Fibroblast of skin of back (primary cell): ENCODE data around the gene MYCN.
"Not testable (repeated sequence)": the region's sequence is repeated elsewhere in the genome, so short reads cannot be mapped to it uniquely, and the experiment has no call there.

Experiments
- DNase-seq: peaks from one replicate; pipeline ENCODE4 v3.0.0-alpha.2; 2013

MYCN gene

GRCh38 chr2:15960154-15960520 is 19.8 kb downstream of the MYCN start:
- not testable (repeated sequence) for DNase-seq

DNA sequence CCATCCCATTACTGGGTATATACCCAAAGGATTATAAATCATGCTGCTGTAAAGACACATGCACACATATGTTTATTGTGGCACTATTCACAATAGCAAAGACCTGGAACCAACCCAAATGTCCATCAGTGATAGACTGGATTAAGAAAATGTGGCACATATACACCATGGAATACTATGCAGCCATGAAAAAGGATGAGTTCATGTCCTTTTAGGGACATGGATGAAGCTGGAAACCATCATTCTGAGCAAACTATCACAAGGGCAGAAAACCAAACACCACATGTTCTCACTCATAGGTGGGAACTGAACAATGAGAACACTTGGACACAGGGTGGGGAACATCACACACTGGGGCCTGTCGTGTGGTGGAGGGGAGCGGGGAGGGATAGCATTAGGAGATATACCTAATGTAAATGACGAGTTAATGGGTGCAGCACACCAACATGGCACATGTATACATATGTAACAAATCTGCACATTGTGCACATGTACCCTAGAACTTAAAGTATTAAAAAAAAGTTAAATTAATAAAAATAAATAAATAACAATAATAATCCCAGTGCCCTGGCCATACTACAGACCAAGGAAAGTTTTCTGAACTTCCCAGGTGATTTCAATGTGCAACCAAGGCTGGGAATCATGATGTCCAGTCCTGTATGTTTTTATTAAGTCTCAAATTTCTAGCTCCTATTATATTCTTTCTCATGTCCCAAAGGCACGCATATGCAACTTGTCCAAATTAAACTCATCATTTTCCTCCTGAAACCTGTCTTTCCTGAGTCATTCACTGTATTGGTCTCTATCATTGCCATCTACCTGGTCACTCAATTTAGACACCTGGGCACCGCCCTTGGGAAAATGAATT is 23.0 kb downstream of the MYCN start:
- not testable (repeated sequence) for DNase-seq

GRCh38 chr2:15963977-15964670 is 23.8 kb downstream of the MYCN start:
- no peak for DNase-seq

DNA sequence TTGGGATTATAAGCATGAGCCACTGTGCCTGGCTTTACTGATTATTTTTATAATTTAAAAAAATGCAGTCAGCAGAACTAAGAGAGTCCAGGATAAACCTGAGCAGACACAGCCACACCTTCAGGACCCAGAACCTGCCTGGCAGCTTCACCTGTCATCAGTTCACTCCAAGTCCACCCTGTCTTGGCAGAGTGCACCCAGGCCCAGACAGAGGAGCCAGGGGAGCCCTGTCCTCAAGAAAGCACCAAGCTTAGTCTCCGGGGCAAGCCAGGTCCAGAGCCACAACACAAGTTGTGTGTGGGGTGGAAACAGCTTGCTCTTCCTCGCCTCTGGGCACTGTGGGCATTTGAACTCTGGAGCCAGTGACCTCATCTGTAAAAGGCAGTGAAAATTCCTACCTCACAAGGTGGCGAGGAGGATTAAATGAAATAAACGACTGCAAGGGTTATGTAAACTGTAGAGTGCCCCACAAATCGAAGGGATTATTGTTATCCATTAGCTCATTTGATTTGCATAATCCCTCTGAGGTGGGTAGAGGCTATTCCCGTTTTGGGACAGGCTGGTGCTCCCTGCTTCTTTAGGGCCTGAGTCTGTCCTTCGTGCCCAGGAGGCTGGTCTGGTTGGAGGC is 24.7 kb downstream of the MYCN start:
- DNase-seq: no peak

GRCh38 chr2:15965564-15966019 is 25.2 kb downstream of the MYCN start:
- no peak for DNase-seq

- no peak for DNase-seq
These were observed 27.3 kb downstream of the MYCN start for GRCh38 chr2:15967415-15968279.

GRCh38 chr2:15968280-15969178 is 28.2 kb downstream of the MYCN start:
- no peak for DNase-seq

GRCh38 chr2:15969214-15969613 is 28.9 kb downstream of the MYCN start:
- no peak for DNase-seq

GRCh38 chr2:15970701-15971100 is 30.4 kb downstream of the MYCN start:
- no peak for DNase-seq

DNA sequence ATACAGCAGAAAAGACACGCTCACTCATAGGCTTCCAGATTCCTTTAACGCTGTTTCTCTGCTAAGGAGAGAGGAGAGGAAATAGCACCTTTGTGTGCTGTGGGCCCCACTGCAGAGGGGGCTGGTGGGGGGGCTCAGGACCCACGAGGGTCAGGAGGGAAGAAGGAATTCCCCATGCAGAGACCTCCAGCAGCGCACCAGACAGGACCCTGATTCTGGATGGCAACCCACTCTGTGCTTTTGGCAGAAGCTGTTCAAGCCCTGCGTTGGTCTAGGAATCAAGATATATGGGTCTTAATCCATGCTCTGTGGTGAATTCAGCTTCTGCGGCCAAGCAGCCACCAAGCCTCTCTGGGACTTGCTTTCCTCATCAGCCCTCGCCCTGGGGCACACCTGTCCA is 31.0 kb downstream of the MYCN start:
- DNase-seq: no peak

DNA sequence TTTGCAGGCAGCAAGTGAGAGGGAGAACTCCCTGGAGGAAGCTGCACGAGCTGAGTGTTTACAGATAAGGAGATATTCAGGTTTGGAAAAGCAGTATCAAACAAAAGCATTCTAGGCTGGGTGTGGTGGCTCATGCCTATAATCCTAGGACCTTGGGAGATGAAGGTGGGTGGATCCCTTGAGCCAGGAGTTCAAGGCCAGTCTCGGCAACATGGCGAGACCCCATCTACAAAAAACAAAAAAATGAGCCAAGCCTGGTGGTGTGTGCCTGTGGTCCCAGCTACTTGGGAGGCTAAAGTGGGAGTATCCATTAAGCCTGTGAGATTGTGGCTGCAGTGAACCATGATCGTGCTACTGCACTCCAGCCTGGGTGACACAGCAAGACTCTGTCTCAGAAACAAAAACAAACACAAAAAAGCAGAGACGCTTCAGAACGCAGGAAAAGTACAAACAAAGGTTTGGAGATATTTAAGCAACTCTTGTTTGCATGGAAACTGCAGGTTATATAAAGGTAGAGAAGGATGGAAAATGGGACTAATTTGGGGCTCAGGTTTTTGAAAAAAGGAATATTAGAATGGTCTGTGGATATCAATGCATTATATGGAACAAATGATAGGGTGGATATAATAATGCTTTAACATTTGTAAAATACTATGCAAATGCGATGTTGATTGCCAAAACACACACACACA is 31.6 kb downstream of the MYCN start:
- DNase-seq: no peak

- DNase-seq: no peak
These were observed 33.4 kb downstream of the MYCN start for GRCh38 chr2:15973481-15974401.

DNA sequence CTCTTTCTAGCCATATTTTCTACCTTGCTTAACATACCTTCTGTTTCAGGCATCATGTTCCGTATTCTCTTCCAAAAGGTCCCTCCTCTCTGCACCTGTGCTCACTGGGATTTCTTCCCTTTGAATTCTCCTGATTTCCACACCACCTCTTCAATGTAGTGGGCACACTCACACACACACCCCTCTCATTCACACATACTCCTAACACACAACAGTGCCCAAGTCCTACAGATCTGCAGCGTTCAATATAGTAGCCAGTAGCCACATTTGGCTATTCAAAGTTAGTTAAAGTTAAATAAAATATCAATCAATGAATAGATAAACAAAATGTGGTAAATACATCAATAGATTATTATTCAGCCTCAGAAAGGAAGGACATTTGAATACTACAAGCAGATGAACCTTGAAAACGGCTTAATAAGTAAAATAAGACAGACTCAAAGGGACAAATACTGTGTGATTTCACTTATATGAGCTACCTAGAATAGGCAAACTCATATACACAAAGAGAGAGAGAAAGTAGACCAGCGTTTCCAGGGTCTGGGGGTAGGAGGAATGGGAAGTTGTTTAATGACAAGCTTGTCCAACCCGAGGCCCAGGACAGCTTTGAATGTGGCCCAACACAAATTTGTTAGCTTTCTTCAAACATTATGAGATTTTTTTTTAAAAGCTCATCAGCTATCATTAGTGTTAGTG is 34.4 kb downstream of the MYCN start:
- DNase-seq: no peak

- DNase-seq: no peak
These were observed 34.9 kb downstream of the MYCN start for GRCh38 chr2:15975261-15975600.

DNA sequence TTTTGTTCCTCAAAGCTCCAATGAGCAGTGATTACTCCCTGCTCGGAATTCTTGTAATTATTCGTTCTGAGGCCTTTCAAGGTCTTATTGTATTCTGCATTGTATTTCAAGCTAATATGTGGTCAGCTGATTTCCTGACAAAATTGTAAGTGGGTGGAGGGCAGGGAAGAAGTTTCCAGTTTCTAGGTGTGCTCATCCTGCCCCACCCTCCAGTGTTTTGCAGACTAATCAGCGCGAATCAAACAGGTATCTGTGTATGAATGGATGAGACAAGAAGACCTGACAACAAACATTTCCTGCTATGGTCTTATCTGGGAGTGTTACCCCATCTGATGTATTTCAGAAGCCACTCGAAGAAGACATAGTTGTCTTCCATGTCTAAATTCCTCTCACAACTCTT is 35.3 kb downstream of the MYCN start:
- DNase-seq: no peak

GRCh38 chr2:15976354-15976753 is 36.0 kb downstream of the MYCN start:
- no peak for DNase-seq

GRCh38 chr2:15979051-15979758 is 38.9 kb downstream of the MYCN start:
- no peak for DNase-seq
